ENCODE data around the gene PVRIG. TPM values are rescaled to one million over a fixed set of nuclear protein-coding genes. Genes with fewer than 3 reads are reported as not detected.
A peak's percentile ranks its signal among the peaks of the same experiment; 100 is the strongest.
"Not testable (repeated sequence)": the region's sequence is repeated elsewhere in the genome, so short reads cannot be mapped to it uniquely, and the experiment has no call there.

Gene PVRIG
- polyA plus RNA-seq, 3 donors from 2014 or later: 151 to 240 (median 209) TPM

GRCh38 chr7:100223376-100223927 lies 3.7 kb downstream of the PVRIG start:
- DNase-seq: peak; percentile 61 to 68 (median 64)
- Mint-ChIP-seq H3K27me3 (ENCODE audit: low read depth in 3 of 3) (peaks cover 17 to 26% (median 20%) of the 10 kb centered on the region in 3 donors), H3K36me3 (peaks cover 4 to 17% (median 4%) of the 10 kb centered on the region in 3 donors), H3K4me1 (peaks cover 54 to 77% of the 10 kb centered on the region in 2 donors), H3K4me3 (peak overlapping the region; percentile 90 to 98 (median 95)), H3K27ac (peak overlapping the region; percentile 95 to 99 (median 98))
- not testable (repeated sequence) for H3K9me3 Mint-ChIP-seq

GRCh38 chr7:100224891-100225290 lies 5.1 kb downstream of the PVRIG start:
- not testable (repeated sequence) for H3K9me3 Mint-ChIP-seq, DNase-seq
- Mint-ChIP-seq H3K27ac (peak overlapping the region; percentile 79 to 98 (median 98)), H3K4me1 (peaks cover 44 to 64% of the 10 kb centered on the region in 2 donors), H3K4me3 (peak overlapping the region in 3 of 5 donors; percentile 35 to 91 (median 90)), H3K36me3 (peaks cover 4 to 17% (median 4%) of the 10 kb centered on the region in 3 donors), H3K27me3 (ENCODE audit: low read depth in 3 of 3) (peaks cover 17 to 27% (median 21%) of the 10 kb centered on the region in 3 donors)

- not testable (repeated sequence) for H3K9me3 Mint-ChIP-seq; H3K4me3 Mint-ChIP-seq; DNase-seq; H3K27me3 Mint-ChIP-seq (ENCODE audit: low read depth in 3 of 3)
- H3K4me1 Mint-ChIP-seq: peaks cover 26 to 41% of the 10 kb centered on the region in 2 donors
- peaks cover 0 to 10% (median 0%) of the 10 kb centered on the region in 3 donors for H3K36me3 Mint-ChIP-seq
- H3K27ac Mint-ChIP-seq: peak overlapping the region in 5 of 6 donors; percentile 51 to 86 (median 76)
Observed at GRCh38 chr7:100234660-100235317, 15.0 kb downstream of the PVRIG start.

- DNase-seq; H3K27me3 Mint-ChIP-seq (ENCODE audit: low read depth in 3 of 3); H3K9me3 Mint-ChIP-seq; H3K36me3 Mint-ChIP-seq; H3K4me3 Mint-ChIP-seq: not testable (repeated sequence)
- peaks cover 21 to 37% of the 10 kb centered on the region in 2 donors for H3K4me1 Mint-ChIP-seq
- H3K27ac Mint-ChIP-seq: peak overlapping the region in 2 of 6 donors; percentile 52 to 63
Observed at GRCh38 chr7:100239975-100240374, 20.2 kb downstream of the PVRIG start.

GRCh38 chr7:100243385-100243784 lies 23.6 kb downstream of the PVRIG start:
- peak overlapping the region in 3 of 5 donors; percentile 37 to 65 (median 64) for H3K4me3 Mint-ChIP-seq
- H3K27me3 Mint-ChIP-seq (ENCODE audit: low read depth in 3 of 3); H3K36me3 Mint-ChIP-seq; H3K9me3 Mint-ChIP-seq: not testable (repeated sequence)
- H3K27ac Mint-ChIP-seq: peak overlapping the region in 5 of 6 donors; percentile 70 to 89 (median 88)
- peak in 2 of 3 donors; percentile 24 to 57 for DNase-seq
- peaks cover 22 to 28% of the 10 kb centered on the region in 2 donors for H3K4me1 Mint-ChIP-seq

- peak overlapping the region in 3 of 6 donors; percentile 14 to 79 (median 29) for H3K27ac Mint-ChIP-seq
- H3K4me3 Mint-ChIP-seq: peak overlapping the region in 1 of 5 donors; percentile 36
Observed at GRCh38 chr7:100244988-100245605, 25.3 kb downstream of the PVRIG start.

GRCh38 chr7:100246121-100246864 lies 26.5 kb downstream of the PVRIG start:
- H3K4me3 Mint-ChIP-seq; H3K27me3 Mint-ChIP-seq (ENCODE audit: low read depth in 3 of 3); DNase-seq; H3K9me3 Mint-ChIP-seq; H3K36me3 Mint-ChIP-seq: not testable (repeated sequence)
- H3K4me1 Mint-ChIP-seq: peaks cover 16 to 22% of the 10 kb centered on the region in 2 donors
- peak overlapping the region in 1 of 6 donors; percentile 62 for H3K27ac Mint-ChIP-seq

More at GRCh38 chr7:100244988-100245605, 25.3 kb downstream of the PVRIG start:
- not testable (repeated sequence) for H3K9me3 Mint-ChIP-seq; H3K27me3 Mint-ChIP-seq (ENCODE audit: low read depth in 3 of 3); H3K36me3 Mint-ChIP-seq; DNase-seq
- H3K4me1 Mint-ChIP-seq: peaks cover 16 to 22% of the 10 kb centered on the region in 2 donors

GRCh38 chr7:100246865-100247137 lies 27.1 kb downstream of the PVRIG start:
- H3K27ac Mint-ChIP-seq; H3K27me3 Mint-ChIP-seq (ENCODE audit: low read depth in 3 of 3); H3K9me3 Mint-ChIP-seq; DNase-seq; H3K4me3 Mint-ChIP-seq; H3K36me3 Mint-ChIP-seq: not testable (repeated sequence)
- peaks cover 16 to 22% of the 10 kb centered on the region in 2 donors for H3K4me1 Mint-ChIP-seq

GRCh38 chr7:100247152-100247757 lies 27.5 kb downstream of the PVRIG start:
- DNase-seq: no peak
- Mint-ChIP-seq H3K9me3 (no peaks in the 10 kb centered on the region), H3K27me3 (ENCODE audit: low read depth in 3 of 3) (peaks cover 0 to 3% (median 2%) of the 10 kb centered on the region in 3 donors), H3K27ac (peak overlapping the region in 1 of 6 donors; percentile 45), H3K4me3 (no peak overlapping the region), H3K4me1 (peaks cover 16 to 22% of the 10 kb centered on the region in 2 donors), H3K36me3 (no peaks in the 10 kb centered on the region)

GRCh38 chr7:100248483-100248882 lies 28.7 kb downstream of the PVRIG start:
- Mint-ChIP-seq H3K4me3 (no peak overlapping the region), H3K36me3 (no peaks in the 10 kb centered on the region), H3K4me1 (peaks cover 13 to 15% of the 10 kb centered on the region in 2 donors), H3K27ac (peak overlapping the region in 1 of 6 donors; percentile 40), H3K9me3 (no peaks in the 10 kb centered on the region), H3K27me3 (ENCODE audit: low read depth in 3 of 3) (peaks cover 0 to 2% (median 2%) of the 10 kb centered on the region in 3 donors)
- no peak for DNase-seq

GRCh38 chr7:100257017-100257416 lies 37.3 kb downstream of the PVRIG start:
- Mint-ChIP-seq H3K4me3 (no peak overlapping the region), H3K27me3 (ENCODE audit: low read depth in 3 of 3) (peaks cover 0 to 1% (median 0%) of the 10 kb centered on the region in 3 donors), H3K36me3 (peaks cover 0 to 2% (median 0%) of the 10 kb centered on the region in 3 donors), H3K27ac (peak overlapping the region in 1 of 6 donors; percentile 58), H3K9me3 (no peaks in the 10 kb centered on the region), H3K4me1 (peaks cover 0 to 1% of the 10 kb centered on the region in 2 donors)
- no peak for DNase-seq

- H3K4me1 Mint-ChIP-seq; H3K27me3 Mint-ChIP-seq (ENCODE audit: low read depth in 3 of 3); H3K9me3 Mint-ChIP-seq; H3K4me3 Mint-ChIP-seq; H3K27ac Mint-ChIP-seq; H3K36me3 Mint-ChIP-seq; DNase-seq: not testable (repeated sequence)
Observed at GRCh38 chr7:100259984-100260383, 40.2 kb downstream of the PVRIG start.

- not testable (repeated sequence) for H3K27ac Mint-ChIP-seq; H3K4me3 Mint-ChIP-seq; H3K9me3 Mint-ChIP-seq; H3K4me1 Mint-ChIP-seq; H3K36me3 Mint-ChIP-seq; H3K27me3 Mint-ChIP-seq (ENCODE audit: low read depth in 3 of 3); DNase-seq
Observed at GRCh38 chr7:100262896-100263295, 43.1 kb downstream of the PVRIG start.
